K562 (cell line): ENCODE results near the gene SNCG. TPM values are rescaled to one million over a fixed set of nuclear protein-coding genes. Genes with fewer than 3 reads are reported as not detected.

Source experiments
- EWSR1 ChIP-seq: fragments of 450-650 bp; IDR thresholded peaks from 2 replicates; pipeline ENCODE4 v1.6.1; 2018; ENCODE audit warnings: borderline replicate concordance, mild to moderate bottlenecking, low read depth, moderate library complexity; ENCODE audit not compliant: partially characterized antibody
- GTF2F1 ChIP-seq: IDR thresholded peaks from 2 replicates; pipeline ENCODE4 v1.6.1; 2011; ENCODE audit warnings: low read depth, low read length, improper control_type of control experiment
- NEUROD1 ChIP-seq: fragments of 150-350 bp; IDR thresholded peaks from 2 replicates; pipeline ENCODE4 v1.6.1; 2014; ENCODE audit warnings: borderline replicate concordance, low read length, low read depth; ENCODE audit not compliant: partially characterized antibody
- NFIC ChIP-seq: fragments of 450-650 bp; IDR thresholded peaks from 2 replicates; pipeline ENCODE4 v1.6.1; 2017; ENCODE audit warnings: mild to moderate bottlenecking, inconsistent platforms
- PPARD ChIP-seq: fragments of 250-450 bp; sonication (Bioruptor Pico); IDR thresholded peaks from 2 replicates; pipeline ENCODE4 v1.8.0; 2022; ENCODE audit warnings: inconsistent platforms, mild to moderate bottlenecking, moderate library complexity
- PURB ChIP-seq: sonication (generic); formaldehyde crosslinking; IDR thresholded peaks from 2 replicates; pipeline ENCODE4 v1.9.0; 2021; ENCODE audit warnings: low read depth, mild to moderate bottlenecking, missing genetic modification reagents
- ZNF589 ChIP-seq: fragments of 200-800 bp; sonication (Bioruptor generic); IDR thresholded peaks from 2 replicates; pipeline ENCODE4 v1.6.1; 2016; ENCODE audit warnings: low read depth, missing genetic modification characterization, missing compliant biosample characterization
- ZNF696 ChIP-seq: fragments of 250-450 bp; sonication (Bioruptor Pico); conservative IDR thresholded peaks from 2 replicates; pipeline ENCODE4 v1.4.0; 2020; ENCODE audit warnings: mild to moderate bottlenecking, moderate library complexity
- polyA plus RNA-seq, 8 experiments: library from polyadenylated mRNA; depleted of rRNA in 4 of 8; stranded (reverse) in 5 of 8; unstranded in 3 of 8; fragments of >200 nt; fragmentation: Nextera tagmentation in 2 of 8; fragmentation: Illumina TruSeq in 1 of 8; extraction: Ambion mirVana in 2 of 8; extraction: Trizol in 1 of 8; gene quantifications; 2 replicates each; pipeline versions ENCODE4 v1.2.1 to v1.2.3, GENCODE V29; 2011 to 2014; ENCODE audit warnings: inconsistent platforms in 1 of 8, missing spikeins in 1 of 8
- total RNA-seq, 7 experiments: library from RNA; depleted of rRNA in 6 of 7; stranded (reverse); fragments of >200 nt in 6 of 7; fragmentation: Illumina TruSeq in 2 of 7; extraction: Trizol in 2 of 7; gene quantifications; 2 replicates each; pipeline versions ENCODE4 v1.2.1 to v1.2.3, GENCODE V29; 2011 to 2021; ENCODE audit warnings: low replicate concordance in 1 of 7
- TF ChIP-seq, protein P1 (sequence below), 2 experiments: IDR thresholded peaks in 1 of 2; conservative IDR thresholded peaks in 1 of 2; 2 replicates each; pipeline ENCODE4 v1.6.1; 2016; ENCODE audit warnings: low read depth in 2 of 2, mild to moderate bottlenecking in 1 of 2, missing compliant biosample characterization in 1 of 2, missing genetic modification characterization in 1 of 2, moderate library complexity in 1 of 2
- TF ChIP-seq, protein P2 (sequence below): sonication (generic); formaldehyde crosslinking; IDR thresholded peaks from 2 replicates; pipeline ENCODE4 v1.8.1; 2023; ENCODE audit warnings: mild to moderate bottlenecking, missing genetic modification reagents
- TF ChIP-seq, protein P3 (sequence below): fragments of 250-450 bp; sonication (Bioruptor Pico); IDR thresholded peaks from 2 replicates; pipeline ENCODE4 v1.8.0; 2022; ENCODE audit warnings: moderate library complexity, mild to moderate bottlenecking, inconsistent platforms
- TF ChIP-seq, protein P4 (sequence below), 2 experiments: fragments of 450-650 bp in 1 of 2; IDR thresholded peaks; 2 replicates each; pipeline ENCODE4 v1.6.1; 2011 to 2017; ENCODE audit warnings: low read depth in 2 of 2, antibody characterized with exemption in 1 of 2, borderline replicate concordance in 1 of 2, low read length in 1 of 2, mild to moderate bottlenecking in 1 of 2, mixed read lengths in 1 of 2; ENCODE audit not compliant: control insufficient read depth in 1 of 2
- TF ChIP-seq, protein P5 (sequence below): fragments of 450-650 bp; IDR thresholded peaks from one replicate; pipeline ENCODE4 v1.6.1; 2018; ENCODE audit warnings: mild to moderate bottlenecking, moderate library complexity; ENCODE audit not compliant: partially characterized antibody
- TF ChIP-seq, protein P6 (sequence below): fragments of 450-650 bp; IDR thresholded peaks from 2 replicates; pipeline ENCODE4 v1.6.1; 2016; ENCODE audit warnings: low read depth, mild to moderate bottlenecking, moderate library complexity
- TF ChIP-seq, protein P7 (sequence below): fragments of 250-450 bp; sonication (Bioruptor Pico); IDR thresholded peaks from 2 replicates; pipeline ENCODE4 v1.9.0; 2021; ENCODE audit warnings: mild to moderate bottlenecking

SNCG gene
- total and polyA plus RNA-seq, 9 of the 15 experiments (the other 6 are each of a cell fraction or from before 2014, with no cell fraction given) = 9.8 to 146 (median 93.6) TPM

DNA sequence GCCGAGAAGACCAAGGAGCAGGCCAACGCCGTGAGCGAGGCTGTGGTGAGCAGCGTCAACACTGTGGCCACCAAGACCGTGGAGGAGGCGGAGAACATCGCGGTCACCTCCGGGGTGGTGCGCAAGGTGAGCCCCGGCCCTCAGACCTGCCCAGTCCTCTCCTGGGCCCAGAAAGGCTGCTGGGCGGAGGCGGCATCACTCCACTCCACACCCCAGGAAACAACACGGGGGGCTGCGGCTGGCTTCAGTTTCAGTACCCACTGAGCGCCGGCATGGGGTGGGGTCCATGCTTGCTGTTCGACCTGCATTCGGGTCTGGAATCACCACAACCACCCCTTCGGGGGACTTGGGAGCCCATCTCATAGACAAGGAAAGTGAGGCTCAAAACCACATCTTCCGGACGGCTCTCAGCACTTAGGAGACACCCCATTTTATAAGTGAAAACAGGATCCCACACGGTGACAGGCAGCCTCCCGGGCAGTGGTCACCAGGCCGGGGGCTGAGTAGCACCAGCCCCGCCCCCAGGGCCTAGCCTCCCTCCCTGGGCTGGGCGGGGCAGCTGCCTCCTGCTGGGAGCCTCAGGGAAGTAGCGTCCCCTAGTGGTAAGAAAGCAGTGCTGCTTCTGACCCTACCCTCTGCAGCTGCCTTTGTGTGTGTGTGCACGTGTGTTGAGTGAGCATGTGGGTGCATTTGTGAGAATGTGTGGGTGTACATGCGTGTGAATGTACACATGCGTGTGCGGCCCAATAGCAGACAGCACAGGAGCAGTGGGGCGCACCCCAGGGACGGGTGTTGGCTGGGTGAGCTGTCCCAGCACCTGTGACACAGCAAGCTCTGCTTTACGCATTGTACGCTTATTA lies 1.8 kb downstream of the SNCG start (continued):
- TF ChIP-seq, protein P1, sequence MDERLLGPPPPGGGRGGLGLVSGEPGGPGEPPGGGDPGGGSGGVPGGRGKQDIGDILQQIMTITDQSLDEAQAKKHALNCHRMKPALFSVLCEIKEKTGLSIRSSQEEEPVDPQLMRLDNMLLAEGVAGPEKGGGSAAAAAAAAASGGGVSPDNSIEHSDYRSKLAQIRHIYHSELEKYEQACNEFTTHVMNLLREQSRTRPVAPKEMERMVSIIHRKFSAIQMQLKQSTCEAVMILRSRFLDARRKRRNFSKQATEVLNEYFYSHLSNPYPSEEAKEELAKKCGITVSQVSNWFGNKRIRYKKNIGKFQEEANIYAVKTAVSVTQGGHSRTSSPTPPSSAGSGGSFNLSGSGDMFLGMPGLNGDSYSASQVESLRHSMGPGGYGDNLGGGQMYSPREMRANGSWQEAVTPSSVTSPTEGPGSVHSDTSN (CRISPR knock-in tag; IDR thresholded peaks at IDR 0.05; ENCODE audit: low read depth) = no peak
- TF ChIP-seq, protein P1 (tag; conservative IDR thresholded peaks at IDR 0.05; ENCODE audit: low read depth) = no peak
- TF ChIP-seq PURB (CRISPR knock-in tag) (no peak), ZNF589 (CRISPR knock-in tag) (no peak), NFIC (no peak), PPARD (CRISPR knock-in tag) (no peak), GTF2F1 (no peak), ZNF696 (CRISPR knock-in tag) (no peak), EWSR1 (no peak), NEUROD1 (peak; percentile 65)
- TF ChIP-seq, protein P2, sequence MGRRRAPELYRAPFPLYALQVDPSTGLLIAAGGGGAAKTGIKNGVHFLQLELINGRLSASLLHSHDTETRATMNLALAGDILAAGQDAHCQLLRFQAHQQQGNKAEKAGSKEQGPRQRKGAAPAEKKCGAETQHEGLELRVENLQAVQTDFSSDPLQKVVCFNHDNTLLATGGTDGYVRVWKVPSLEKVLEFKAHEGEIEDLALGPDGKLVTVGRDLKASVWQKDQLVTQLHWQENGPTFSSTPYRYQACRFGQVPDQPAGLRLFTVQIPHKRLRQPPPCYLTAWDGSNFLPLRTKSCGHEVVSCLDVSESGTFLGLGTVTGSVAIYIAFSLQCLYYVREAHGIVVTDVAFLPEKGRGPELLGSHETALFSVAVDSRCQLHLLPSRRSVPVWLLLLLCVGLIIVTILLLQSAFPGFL (CRISPR knock-in tag) = no peak
- TF ChIP-seq, protein P3, sequence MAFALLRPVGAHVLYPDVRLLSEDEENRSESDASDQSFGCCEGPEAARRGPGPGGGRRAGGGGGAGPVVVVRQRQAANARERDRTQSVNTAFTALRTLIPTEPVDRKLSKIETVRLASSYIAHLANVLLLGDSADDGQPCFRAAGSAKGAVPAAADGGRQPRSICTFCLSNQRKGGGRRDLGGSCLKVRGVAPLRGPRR (CRISPR knock-in tag) = no peak
- TF ChIP-seq, protein P4, sequence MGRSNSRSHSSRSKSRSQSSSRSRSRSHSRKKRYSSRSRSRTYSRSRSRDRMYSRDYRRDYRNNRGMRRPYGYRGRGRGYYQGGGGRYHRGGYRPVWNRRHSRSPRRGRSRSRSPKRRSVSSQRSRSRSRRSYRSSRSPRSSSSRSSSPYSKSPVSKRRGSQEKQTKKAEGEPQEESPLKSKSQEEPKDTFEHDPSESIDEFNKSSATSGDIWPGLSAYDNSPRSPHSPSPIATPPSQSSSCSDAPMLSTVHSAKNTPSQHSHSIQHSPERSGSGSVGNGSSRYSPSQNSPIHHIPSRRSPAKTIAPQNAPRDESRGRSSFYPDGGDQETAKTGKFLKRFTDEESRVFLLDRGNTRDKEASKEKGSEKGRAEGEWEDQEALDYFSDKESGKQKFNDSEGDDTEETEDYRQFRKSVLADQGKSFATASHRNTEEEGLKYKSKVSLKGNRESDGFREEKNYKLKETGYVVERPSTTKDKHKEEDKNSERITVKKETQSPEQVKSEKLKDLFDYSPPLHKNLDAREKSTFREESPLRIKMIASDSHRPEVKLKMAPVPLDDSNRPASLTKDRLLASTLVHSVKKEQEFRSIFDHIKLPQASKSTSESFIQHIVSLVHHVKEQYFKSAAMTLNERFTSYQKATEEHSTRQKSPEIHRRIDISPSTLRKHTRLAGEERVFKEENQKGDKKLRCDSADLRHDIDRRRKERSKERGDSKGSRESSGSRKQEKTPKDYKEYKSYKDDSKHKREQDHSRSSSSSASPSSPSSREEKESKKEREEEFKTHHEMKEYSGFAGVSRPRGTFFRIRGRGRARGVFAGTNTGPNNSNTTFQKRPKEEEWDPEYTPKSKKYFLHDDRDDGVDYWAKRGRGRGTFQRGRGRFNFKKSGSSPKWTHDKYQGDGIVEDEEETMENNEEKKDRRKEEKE (IDR thresholded peaks at IDR 0.05; ENCODE audit: borderline replicate concordance in 1 of 2, control insufficient read depth in 1 of 2, low read depth in 2 of 2, low read length in 1 of 2) = no peak
- TF ChIP-seq, protein P5, sequence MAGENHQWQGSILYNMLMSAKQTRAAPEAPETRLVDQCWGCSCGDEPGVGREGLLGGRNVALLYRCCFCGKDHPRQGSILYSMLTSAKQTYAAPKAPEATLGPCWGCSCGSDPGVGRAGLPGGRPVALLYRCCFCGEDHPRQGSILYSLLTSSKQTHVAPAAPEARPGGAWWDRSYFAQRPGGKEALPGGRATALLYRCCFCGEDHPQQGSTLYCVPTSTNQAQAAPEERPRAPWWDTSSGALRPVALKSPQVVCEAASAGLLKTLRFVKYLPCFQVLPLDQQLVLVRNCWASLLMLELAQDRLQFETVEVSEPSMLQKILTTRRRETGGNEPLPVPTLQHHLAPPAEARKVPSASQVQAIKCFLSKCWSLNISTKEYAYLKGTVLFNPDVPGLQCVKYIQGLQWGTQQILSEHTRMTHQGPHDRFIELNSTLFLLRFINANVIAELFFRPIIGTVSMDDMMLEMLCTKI = no peak
- TF ChIP-seq, protein P6, sequence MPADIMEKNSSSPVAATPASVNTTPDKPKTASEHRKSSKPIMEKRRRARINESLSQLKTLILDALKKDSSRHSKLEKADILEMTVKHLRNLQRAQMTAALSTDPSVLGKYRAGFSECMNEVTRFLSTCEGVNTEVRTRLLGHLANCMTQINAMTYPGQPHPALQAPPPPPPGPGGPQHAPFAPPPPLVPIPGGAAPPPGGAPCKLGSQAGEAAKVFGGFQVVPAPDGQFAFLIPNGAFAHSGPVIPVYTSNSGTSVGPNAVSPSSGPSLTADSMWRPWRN = no peak
- TF ChIP-seq, protein P7, sequence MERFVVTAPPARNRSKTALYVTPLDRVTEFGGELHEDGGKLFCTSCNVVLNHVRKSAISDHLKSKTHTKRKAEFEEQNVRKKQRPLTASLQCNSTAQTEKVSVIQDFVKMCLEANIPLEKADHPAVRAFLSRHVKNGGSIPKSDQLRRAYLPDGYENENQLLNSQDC (CRISPR knock-in tag) = no peak
